CD4-positive, alpha-beta memory T cell (primary cell): Measurements from ENCODE around the gene CCS. TPM values are rescaled to one million over a fixed set of nuclear protein-coding genes. Genes with fewer than 3 reads are reported as not detected.

Source experiments
- CTCF ChIA-PET: fragments of 350-600 bp; sonication (Branson Sonifier 250); formaldehyde crosslinking; loops from one replicate; lab custom pipeline; 2021; ENCODE audit warnings: inconsistent platforms; ENCODE audit not compliant: partially characterized antibody; lab: Charles Lee
- POLR2A ChIA-PET: fragments of 350-600 bp; sonication (Branson Sonifier 250); formaldehyde crosslinking; loops from one replicate; lab custom pipeline; 2021; ENCODE audit not compliant: partially characterized antibody; lab: Charles Lee
- DNase-seq, 5 donors: peaks; one replicate each; pipeline versions ENCODE4 v3.0.0 to v3.0.0-alpha.2; 2020 to 2022; ENCODE audit warnings: mixed read lengths in 1 of 5
- H3K27ac ChIP-seq: one replicate; pipeline ENCODE4 v1.7.0; 2013; ENCODE audit warnings: low read depth, low read length
- H3K27me3 ChIP-seq: 2 replicates; pipeline ENCODE4 v1.7.0; 2013; ENCODE audit warnings: mild to moderate bottlenecking, low read length, moderate library complexity; ENCODE audit not compliant: insufficient read depth
- H3K36me3 ChIP-seq: 2 replicates; pipeline ENCODE4 v1.7.0; 2013; ENCODE audit warnings: mild to moderate bottlenecking, low read length, moderate library complexity; ENCODE audit not compliant: insufficient read depth
- H3K4me1 ChIP-seq: 2 replicates; pipeline ENCODE4 v1.7.0; 2013; ENCODE audit warnings: mild to moderate bottlenecking, low read length, moderate library complexity; ENCODE audit not compliant: insufficient read depth
- H3K4me3 ChIP-seq, 2 donors: one replicate each; pipeline ENCODE4 v1.7.0; 2013; ENCODE audit warnings: low read length in 2 of 2, mild to moderate bottlenecking in 1 of 2
- H3K9me3 ChIP-seq, 2 donors: one replicate each; pipeline ENCODE4 v1.7.0; 2013; ENCODE audit warnings: low read length in 2 of 2, control low read depth in 1 of 2; ENCODE audit not compliant: control insufficient read depth in 1 of 2
- H3K27ac Mint-ChIP-seq, 7 donors: one replicate each; pipeline ENCODE4 v1.8.0; 2020 to 2021; ENCODE audit warnings: mixed read lengths in 7 of 7, mild to moderate bottlenecking in 6 of 7, inconsistent platforms in 3 of 7, moderate library complexity in 3 of 7
- H3K27me3 Mint-ChIP-seq, 2 donors: one replicate each; pipeline ENCODE4 v1.8.0; 2020 to 2021; ENCODE audit warnings: mixed read lengths in 2 of 2
- H3K36me3 Mint-ChIP-seq, 2 donors: one replicate each; pipeline ENCODE4 v1.8.0; 2020 to 2021; ENCODE audit warnings: mixed read lengths in 2 of 2, inconsistent platforms in 1 of 2, mild to moderate bottlenecking in 1 of 2
- H3K4me1 Mint-ChIP-seq, 4 donors: one replicate each; pipeline ENCODE4 v1.8.0; 2020 to 2021; ENCODE audit warnings: mixed read lengths in 4 of 4, mild to moderate bottlenecking in 1 of 4
- H3K4me3 Mint-ChIP-seq, 8 donors: one replicate each; pipeline ENCODE4 v1.8.0; 2020 to 2021; ENCODE audit warnings: mixed read lengths in 8 of 8, mild to moderate bottlenecking in 7 of 8, moderate library complexity in 6 of 8, inconsistent platforms in 3 of 8
- H3K9me3 Mint-ChIP-seq, 8 donors: one replicate each; pipeline ENCODE4 v1.8.0; 2020 to 2021; ENCODE audit warnings: mixed read lengths in 8 of 8, mild to moderate bottlenecking in 5 of 8, inconsistent platforms in 3 of 8, moderate library complexity in 1 of 8
- intact Hi-C: fragments of 100-400 bp; cut with micrococcal nuclease; formaldehyde crosslinking; loops from one replicate; pipeline ENCODE4 v1.15.1; 2023
- polyA plus RNA-seq, 2 donors: library from polyadenylated mRNA; unstranded; fragments of 300-500 nt; fragmentation: Illumina TruSeq; gene quantifications; one replicate each; pipeline ENCODE4 v1.2.3, GENCODE V29; 2021
- total RNA-seq, 2 experiments: library from RNA; stranded (reverse); gene quantifications; one replicate each; pipeline ENCODE4 v1.2.3, GENCODE V29; 2021

CCS gene
- total and polyA plus RNA-seq, 4 experiments from 2014 or later, result 36.1 to 61.5 (median 49.8) TPM

- no peak overlapping the region for H3K4me3 ChIP-seq
- peak overlapping the region; percentile 82 for H3K27ac ChIP-seq
- POLR2A ChIA-PET, result interaction anchor here (0.9 to 4.1 kb wide), 12 partner anchors 7 to 296 kb away, joined by 3 to 44 read pairs (median 7); partner anchors contain the start of genes BBS1, PELI3, RBM14 and RBM4
Measured at GRCh38 chr11:66546966-66547661, 45.9 kb upstream of the CCS start.

GRCh38 chr11:66547662-66548009, 45.3 kb upstream of the CCS start:
- CTCF ChIA-PET, result interaction anchor here (2.9 kb wide), 1 partner anchor 130 kb away, joined by 17 read pairs; the partner anchor contains the start of gene RBM4B

More at GRCh38 chr11:66546966-66547661, 45.9 kb upstream of the CCS start:
- intact Hi-C loops, result loop anchor here (1.0 kb wide), 2 partner anchors 46 to 131 kb away; partner anchors contain the start of genes CCDC87 and CCS
- peaks cover 17 to 50% (median 29%) of the 10 kb centered on the region in 4 donors for H3K4me1 Mint-ChIP-seq
- H3K9me3 Mint-ChIP-seq, result no peaks in the 10 kb centered on the region
- H3K27ac Mint-ChIP-seq, result peak overlapping the region in 4 of 7 donors; percentile 23 to 85 (median 56)
- H3K36me3 Mint-ChIP-seq, result peaks cover 13 to 23% of the 10 kb centered on the region in 2 donors
- no peak for DNase-seq
- CTCF ChIA-PET, result interaction anchor here (2.1 to 2.9 kb wide), 2 partner anchors 33 to 131 kb away, joined by 11 to 17 read pairs; partner anchors contain the start of gene RBM4B
- H3K27me3 Mint-ChIP-seq, result no peaks in the 10 kb centered on the region
- H3K36me3 ChIP-seq, result no peaks in the 10 kb centered on the region
- no peaks in the 10 kb centered on the region for H3K9me3 ChIP-seq
- H3K27me3 ChIP-seq, result no peaks in the 10 kb centered on the region
- H3K4me3 Mint-ChIP-seq, result peak overlapping the region; percentile 85 to 93 (median 87)
- H3K4me1 ChIP-seq, result peaks cover 35% of the 10 kb centered on the region

GRCh38 chr11:66548041-66548440, 44.9 kb upstream of the CCS start:
- H3K27ac ChIP-seq, result no peak overlapping the region
- H3K4me1 ChIP-seq, result peaks cover 34% of the 10 kb centered on the region
- CTCF ChIA-PET, result no interaction called here
- H3K9me3 Mint-ChIP-seq, result no peaks in the 10 kb centered on the region
- H3K4me3 ChIP-seq, result no peak overlapping the region
- POLR2A ChIA-PET, result interaction anchor here (3.7 kb wide), 1 partner anchor 91 kb away, joined by 23 read pairs; the partner anchor contains the start of gene RBM4
- no peaks in the 10 kb centered on the region for H3K27me3 ChIP-seq
- no peaks in the 10 kb centered on the region for H3K27me3 Mint-ChIP-seq
- no peaks in the 10 kb centered on the region for H3K36me3 ChIP-seq
- no peak for DNase-seq
- no peaks in the 10 kb centered on the region for H3K9me3 ChIP-seq
- peak overlapping the region in 2 of 7 donors; percentile 39 to 72 for H3K27ac Mint-ChIP-seq
- H3K36me3 Mint-ChIP-seq, result peaks cover 4 to 14% of the 10 kb centered on the region in 2 donors
- peaks cover 12 to 41% (median 23%) of the 10 kb centered on the region in 4 donors for H3K4me1 Mint-ChIP-seq
- H3K4me3 Mint-ChIP-seq, result peak overlapping the region in 2 of 8 donors; percentile 25 to 36
- intact Hi-C loops, result no loop called here

More at GRCh38 chr11:66547662-66548009, 45.3 kb upstream of the CCS start:
- Mint-ChIP-seq H3K4me3 (peak overlapping the region in 1 of 8 donors; percentile 36), H3K4me1 (peaks cover 15 to 45% (median 25%) of the 10 kb centered on the region in 4 donors), H3K27ac (no peak overlapping the region), H3K36me3 (peaks cover 8 to 18% of the 10 kb centered on the region in 2 donors), H3K27me3 (no peaks in the 10 kb centered on the region), H3K9me3 (no peaks in the 10 kb centered on the region)
- Histone ChIP-seq H3K36me3 (no peaks in the 10 kb centered on the region), H3K27ac (no peak overlapping the region), H3K9me3 (no peaks in the 10 kb centered on the region), H3K4me1 (peaks cover 35% of the 10 kb centered on the region), H3K27me3 (no peaks in the 10 kb centered on the region), H3K4me3 (no peak overlapping the region)
- intact Hi-C loops, result no loop called here
- POLR2A ChIA-PET, result interaction anchor here (2.5 to 4.1 kb wide), 3 partner anchors 91 to 296 kb away, joined by 7 to 44 read pairs (median 23); partner anchors contain the start of genes RBM4, RBM4B and RCE1
- no peak for DNase-seq

GRCh38 chr11:66548774-66549630, 44.0 kb upstream of the CCS start:
- Histone ChIP-seq H3K4me1 (peaks cover 25% of the 10 kb centered on the region), H3K27me3 (no peaks in the 10 kb centered on the region), H3K4me3 (no peak overlapping the region), H3K27ac (no peak overlapping the region), H3K9me3 (no peaks in the 10 kb centered on the region), H3K36me3 (no peaks in the 10 kb centered on the region)
- no peak for DNase-seq
- intact Hi-C loops, result no loop called here
- ChIA-PET CTCF (no interaction called here), POLR2A (interaction anchor here (0.7 to 1.1 kb wide), 2 partner anchors 14 to 130 kb away, joined by 3 to 4 read pairs; no protein-coding TSS in a partner anchor)
- H3K4me3 Mint-ChIP-seq, result peak overlapping the region in 2 of 8 donors; percentile 49 to 61
- no peaks in the 10 kb centered on the region for H3K27me3 Mint-ChIP-seq
- peak overlapping the region in 2 of 7 donors; percentile 37 to 72 for H3K27ac Mint-ChIP-seq
- H3K4me1 Mint-ChIP-seq, result peaks cover 8 to 32% (median 14%) of the 10 kb centered on the region in 4 donors
- peaks cover 0 to 5% of the 10 kb centered on the region in 2 donors for H3K36me3 Mint-ChIP-seq
- H3K9me3 Mint-ChIP-seq, result no peaks in the 10 kb centered on the region

GRCh38 chr11:66549696-66550095, 43.3 kb upstream of the CCS start:
- Mint-ChIP-seq H3K4me3 (no peak overlapping the region), H3K27ac (peak overlapping the region in 1 of 7 donors; percentile 60), H3K36me3 (peaks cover 0 to 3% of the 10 kb centered on the region in 2 donors), H3K27me3 (no peaks in the 10 kb centered on the region), H3K9me3 (no peaks in the 10 kb centered on the region), H3K4me1 (peaks cover 3 to 25% (median 9%) of the 10 kb centered on the region in 4 donors)
- Histone ChIP-seq H3K27me3 (no peaks in the 10 kb centered on the region), H3K4me1 (peaks cover 19% of the 10 kb centered on the region), H3K9me3 (no peaks in the 10 kb centered on the region), H3K36me3 (no peaks in the 10 kb centered on the region), H3K27ac (no peak overlapping the region), H3K4me3 (no peak overlapping the region)
- ChIA-PET CTCF (no interaction called here), POLR2A (interaction anchor here (1.1 kb wide), 2 partner anchors 13 to 15 kb away, joined by 3 read pairs; no protein-coding TSS in a partner anchor)
- intact Hi-C loops, result no loop called here
- DNase-seq, result no peak

GRCh38 chr11:66550887-66551286, 42.1 kb upstream of the CCS start:
- no peaks in the 10 kb centered on the region for H3K27me3 ChIP-seq
- H3K36me3 ChIP-seq, result no peaks in the 10 kb centered on the region
- H3K4me1 ChIP-seq, result peaks cover 11% of the 10 kb centered on the region
- ChIA-PET CTCF (no interaction called here), POLR2A (interaction anchor here (1.1 kb wide), 1 partner anchor 14 kb away, joined by 3 read pairs; no protein-coding TSS in a partner anchor)
- no peaks in the 10 kb centered on the region for H3K9me3 ChIP-seq
- intact Hi-C loops, result no loop called here
- Mint-ChIP-seq H3K4me3 (no peak overlapping the region), H3K4me1 (peaks cover 0 to 15% (median 5%) of the 10 kb centered on the region in 4 donors), H3K27ac (no peak overlapping the region), H3K36me3 (no peaks in the 10 kb centered on the region), H3K27me3 (peaks cover 0 to 2% of the 10 kb centered on the region in 2 donors), H3K9me3 (no peaks in the 10 kb centered on the region)
- DNase-seq, result no peak
- H3K27ac ChIP-seq, result no peak overlapping the region
- no peak overlapping the region for H3K4me3 ChIP-seq
